Measurements from ENCODE around the gene TUBA4B. TPM values are rescaled to one million over a fixed set of nuclear protein-coding genes. Genes with fewer than 3 reads are reported as not detected.

Gene TUBA4B
- total RNA-seq, 1 donor = not detected

DNA sequence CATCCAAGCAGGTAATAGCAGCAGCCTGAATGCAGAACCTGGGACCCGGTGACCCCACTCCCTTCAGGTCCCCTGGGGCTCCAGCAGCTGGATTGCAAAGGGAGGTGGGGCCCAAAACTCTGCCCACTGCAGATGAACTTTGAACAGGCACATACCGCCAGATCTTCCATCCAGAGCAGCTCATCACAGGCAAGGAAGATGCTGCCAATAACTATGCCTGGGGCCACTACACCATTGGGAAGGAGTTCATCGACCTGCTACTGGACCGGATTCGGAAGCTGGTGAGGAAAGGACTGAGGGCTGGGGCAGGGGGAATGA lies 17.0 kb downstream of the TUBA4B start:
- TF ChIP-seq, protein P1, sequence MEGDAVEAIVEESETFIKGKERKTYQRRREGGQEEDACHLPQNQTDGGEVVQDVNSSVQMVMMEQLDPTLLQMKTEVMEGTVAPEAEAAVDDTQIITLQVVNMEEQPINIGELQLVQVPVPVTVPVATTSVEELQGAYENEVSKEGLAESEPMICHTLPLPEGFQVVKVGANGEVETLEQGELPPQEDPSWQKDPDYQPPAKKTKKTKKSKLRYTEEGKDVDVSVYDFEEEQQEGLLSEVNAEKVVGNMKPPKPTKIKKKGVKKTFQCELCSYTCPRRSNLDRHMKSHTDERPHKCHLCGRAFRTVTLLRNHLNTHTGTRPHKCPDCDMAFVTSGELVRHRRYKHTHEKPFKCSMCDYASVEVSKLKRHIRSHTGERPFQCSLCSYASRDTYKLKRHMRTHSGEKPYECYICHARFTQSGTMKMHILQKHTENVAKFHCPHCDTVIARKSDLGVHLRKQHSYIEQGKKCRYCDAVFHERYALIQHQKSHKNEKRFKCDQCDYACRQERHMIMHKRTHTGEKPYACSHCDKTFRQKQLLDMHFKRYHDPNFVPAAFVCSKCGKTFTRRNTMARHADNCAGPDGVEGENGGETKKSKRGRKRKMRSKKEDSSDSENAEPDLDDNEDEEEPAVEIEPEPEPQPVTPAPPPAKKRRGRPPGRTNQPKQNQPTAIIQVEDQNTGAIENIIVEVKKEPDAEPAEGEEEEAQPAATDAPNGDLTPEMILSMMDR (IDR thresholded peaks at IDR 0.05; ENCODE audit: insufficient read depth, low read length) = no peak
- no peak for DNase-seq (ENCODE audit: low read depth)
- H3K4me3 ChIP-seq (ENCODE audit: low read depth, low read length) = no peak overlapping the region

DNA sequence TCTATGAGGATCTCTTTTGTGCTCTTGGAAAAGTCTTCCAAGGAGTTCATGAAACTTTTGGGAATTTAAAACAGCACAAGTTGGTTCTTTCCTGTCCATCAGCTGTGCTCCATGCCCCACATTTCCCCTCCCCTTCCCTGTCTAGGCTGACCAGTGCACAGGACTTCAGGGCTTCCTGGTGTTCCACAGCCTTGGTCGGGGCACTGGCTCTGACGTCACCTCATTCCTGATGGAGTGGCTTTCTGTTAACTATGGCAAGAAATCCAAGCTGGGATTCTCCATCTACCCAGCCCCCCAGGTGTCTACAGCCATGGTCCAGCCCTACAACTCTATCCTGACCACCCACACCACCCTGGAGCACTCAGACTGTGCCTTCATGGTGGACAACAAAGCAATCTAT lies 18.0 kb downstream of the TUBA4B start:
- TF ChIP-seq, protein P1 (IDR thresholded peaks at IDR 0.05; ENCODE audit: insufficient read depth, low read length) = no peak
- no peak for DNase-seq (ENCODE audit: low read depth)
- H3K4me3 ChIP-seq (ENCODE audit: low read depth, low read length) = no peak overlapping the region

DNA sequence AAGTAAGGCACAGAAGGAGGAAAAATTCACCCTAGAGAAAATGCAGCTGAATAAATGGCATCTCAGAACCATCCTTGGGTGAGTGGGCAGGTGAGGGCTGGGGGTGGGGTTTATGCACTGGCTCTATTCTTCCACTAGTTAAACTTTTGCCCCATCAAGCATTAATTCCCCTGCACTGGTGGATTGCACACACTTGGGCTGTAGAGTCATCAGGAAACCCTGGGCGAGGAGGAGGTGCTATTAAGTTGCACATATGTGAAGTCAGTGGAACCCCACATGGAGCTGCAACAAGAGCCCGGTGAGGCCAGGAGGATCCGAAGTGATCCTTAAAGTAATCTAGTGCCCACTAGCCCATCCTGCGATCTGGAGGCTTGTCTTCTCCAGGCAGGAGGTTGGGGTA lies 19.3 kb downstream of the TUBA4B start:
- DNase-seq (ENCODE audit: low read depth) = no peak
- no peak overlapping the region for H3K4me3 ChIP-seq (ENCODE audit: low read depth, low read length)
- TF ChIP-seq, protein P1 (IDR thresholded peaks at IDR 0.05; ENCODE audit: insufficient read depth, low read length) = no peak

DNA sequence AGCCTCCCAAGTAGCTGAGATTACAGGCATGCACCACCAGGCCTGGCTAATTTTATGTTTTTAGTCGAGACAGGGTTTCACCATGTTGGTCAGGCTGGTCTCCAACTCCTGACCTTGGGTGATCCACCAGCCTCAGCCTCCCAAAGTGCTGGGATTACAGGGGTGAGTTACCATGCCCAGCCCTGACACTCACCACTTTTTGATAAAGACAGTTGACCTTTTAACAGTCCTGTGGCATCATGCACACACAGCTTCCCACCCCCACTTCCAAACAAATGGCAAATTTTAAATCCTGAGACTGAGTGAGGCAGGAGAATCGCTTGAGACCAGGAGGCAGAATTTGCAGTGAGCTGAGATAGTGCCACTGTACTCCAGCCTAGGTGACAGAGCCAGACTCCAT lies 20.0 kb downstream of the TUBA4B start:
- no peak for DNase-seq (ENCODE audit: low read depth)
- TF ChIP-seq, protein P1 (IDR thresholded peaks at IDR 0.05; ENCODE audit: insufficient read depth, low read length) = no peak
- no peak overlapping the region for H3K4me3 ChIP-seq (ENCODE audit: low read depth, low read length)

DNA sequence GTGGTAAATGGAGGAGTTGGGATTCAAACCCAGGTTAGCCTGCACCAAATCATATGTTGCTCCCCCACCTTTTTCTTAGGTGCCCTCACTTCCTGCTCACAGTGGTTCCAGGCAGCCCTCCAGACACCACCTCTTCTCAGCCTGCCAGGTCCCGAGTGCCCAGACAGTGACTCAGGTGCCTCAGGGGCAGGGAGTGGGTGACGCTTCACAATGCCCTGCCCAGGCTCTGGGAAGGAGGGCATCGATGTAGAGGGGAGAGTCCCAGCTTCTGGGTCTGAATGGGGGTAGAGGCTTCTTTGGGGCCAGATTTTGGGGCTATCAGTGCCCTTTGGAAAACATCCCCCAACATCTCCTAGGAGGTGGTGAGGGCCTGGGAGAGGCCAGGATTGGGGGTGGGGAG lies 20.9 kb downstream of the TUBA4B start:
- no peak overlapping the region for H3K4me3 ChIP-seq (ENCODE audit: low read depth, low read length)
- no peak for DNase-seq (ENCODE audit: low read depth)
- TF ChIP-seq, protein P1 (IDR thresholded peaks at IDR 0.05; ENCODE audit: insufficient read depth, low read length) = no peak

DNA sequence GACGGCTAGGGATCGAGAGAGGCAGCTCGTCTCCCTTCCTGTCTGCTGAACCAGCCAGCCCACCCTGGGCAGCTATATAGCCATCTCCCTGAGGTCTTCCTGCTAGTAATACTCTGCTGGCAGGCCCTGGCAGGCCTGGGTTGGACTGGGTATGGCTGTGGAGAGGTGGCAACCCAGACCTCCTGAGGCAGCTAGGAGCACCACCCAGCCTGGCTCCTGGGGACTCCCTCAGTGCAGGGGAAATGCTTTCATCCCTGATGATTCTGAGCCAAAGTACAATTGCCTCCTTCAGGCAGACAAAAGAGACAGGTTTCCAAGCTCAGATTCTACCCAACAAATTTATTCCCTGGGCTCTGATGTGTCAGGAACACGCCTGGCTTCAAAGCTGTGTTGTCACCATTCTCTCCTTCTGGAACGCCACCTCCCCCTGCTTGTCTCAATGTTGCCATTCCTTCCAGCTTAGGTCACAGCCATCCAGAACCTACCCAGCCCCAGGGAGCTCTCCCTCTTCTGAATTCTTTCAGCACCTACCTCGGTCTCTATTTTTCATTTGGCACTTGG lies 21.4 kb downstream of the TUBA4B start:
- H3K4me3 ChIP-seq (ENCODE audit: low read depth, low read length) = no peak overlapping the region
- TF ChIP-seq, protein P1 (IDR thresholded peaks at IDR 0.05; ENCODE audit: insufficient read depth, low read length) = no peak
- peak; percentile 72 for DNase-seq (ENCODE audit: low read depth)

All from fibroblast of the aortic adventitia (primary cell).